GM21825 (cell line): ENCODE data around the gene TMEM54.

Experiments used
- ATAC-seq: cut with Tn5 transposase; IDR thresholded peaks from one replicate; pipeline ENCODE4 v1.9.1; 2021; ENCODE audit warnings: mild to moderate bottlenecking, moderate library complexity; ENCODE audit not compliant: unreplicated experiment

Gene TMEM54

DNA sequence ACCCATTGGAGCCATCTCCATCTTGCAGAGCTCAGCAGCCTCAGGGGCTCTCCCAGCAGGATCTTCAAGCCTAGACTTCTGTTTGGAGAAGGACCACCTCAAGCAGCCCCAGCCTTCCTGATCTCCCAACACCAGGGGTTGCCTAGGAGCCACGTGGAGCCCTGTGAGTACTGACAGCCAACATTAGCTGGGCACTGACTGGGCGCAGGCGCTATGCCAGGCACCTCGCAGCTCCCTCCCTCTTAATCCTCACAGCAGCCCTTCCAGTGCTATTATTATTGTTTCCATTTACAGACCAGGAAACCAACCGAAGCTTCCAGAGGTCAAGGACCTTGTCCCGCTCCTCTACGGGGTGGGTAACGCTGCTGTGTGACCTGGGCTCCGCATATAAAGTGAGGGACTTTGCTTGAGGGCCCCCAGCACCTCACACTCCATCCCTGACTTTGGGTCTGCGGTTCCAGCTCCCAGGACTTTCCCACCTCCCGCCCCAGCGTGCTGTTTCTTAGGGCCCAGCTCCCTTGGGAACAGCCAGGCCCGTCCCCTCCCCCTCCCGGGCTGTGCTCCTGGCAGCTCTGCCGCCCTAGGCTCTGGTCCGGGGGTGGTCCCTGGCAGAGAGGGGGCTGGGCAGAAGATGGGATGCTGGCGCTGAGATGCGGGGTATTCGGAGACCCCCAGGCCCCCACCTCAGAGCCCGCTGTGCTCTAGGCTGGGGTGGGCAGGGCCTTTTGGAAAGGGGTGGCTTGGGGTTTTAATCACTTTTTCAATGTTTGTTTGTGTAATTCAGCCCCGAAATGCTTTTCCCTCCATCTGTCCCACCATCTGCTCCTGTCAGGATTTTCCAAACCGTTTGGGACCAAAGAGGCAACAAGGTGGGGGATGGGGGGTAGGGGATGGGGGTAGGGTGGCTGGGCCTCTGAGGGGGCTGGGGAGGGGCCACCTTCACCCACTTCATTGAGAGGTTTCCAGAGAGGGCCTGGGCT lies 19.0 kb downstream of the TMEM54 start:
- no peak for ATAC-seq

DNA sequence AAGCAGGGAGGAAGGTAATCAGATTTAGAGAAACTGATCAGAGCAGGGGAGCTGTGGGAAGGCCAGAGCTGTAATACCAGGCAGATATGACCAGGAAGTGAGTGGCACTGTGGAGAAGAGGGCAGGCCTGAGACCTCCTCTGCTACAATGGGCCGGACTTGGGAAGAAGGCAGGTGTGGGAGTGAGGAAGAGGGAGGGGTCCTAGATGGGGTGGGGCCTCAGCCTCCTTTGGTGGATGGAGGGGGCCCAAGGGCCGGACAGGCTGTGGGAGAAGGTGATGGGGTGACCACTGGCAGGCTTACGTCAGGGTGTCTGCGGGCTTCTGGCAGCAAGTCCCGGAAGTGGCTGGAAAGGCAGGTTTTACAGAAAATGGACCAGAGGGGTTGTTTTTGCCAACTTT lies 19.9 kb downstream of the TMEM54 start:
- no peak for ATAC-seq

DNA sequence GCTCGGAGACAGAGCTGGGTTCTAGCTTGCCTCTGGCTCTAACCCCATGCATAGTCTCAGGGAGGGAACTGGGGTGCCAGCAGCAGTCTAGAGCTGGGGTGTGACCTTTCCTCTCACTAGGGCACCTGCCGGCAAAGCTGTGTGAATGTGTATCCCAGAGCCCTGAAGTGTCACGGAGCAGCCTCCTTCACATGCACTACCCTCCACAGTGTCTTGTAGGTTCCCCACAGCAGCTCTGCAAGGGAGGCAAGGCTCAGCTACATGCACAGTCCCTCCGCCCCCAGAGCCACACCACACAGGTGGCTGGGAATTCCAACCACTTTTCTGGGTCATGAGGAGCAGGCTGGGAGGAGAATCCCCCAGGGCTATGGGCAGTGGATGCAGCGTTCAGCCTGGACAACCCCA lies 22.6 kb downstream of the TMEM54 start:
- no peak for ATAC-seq

DNA sequence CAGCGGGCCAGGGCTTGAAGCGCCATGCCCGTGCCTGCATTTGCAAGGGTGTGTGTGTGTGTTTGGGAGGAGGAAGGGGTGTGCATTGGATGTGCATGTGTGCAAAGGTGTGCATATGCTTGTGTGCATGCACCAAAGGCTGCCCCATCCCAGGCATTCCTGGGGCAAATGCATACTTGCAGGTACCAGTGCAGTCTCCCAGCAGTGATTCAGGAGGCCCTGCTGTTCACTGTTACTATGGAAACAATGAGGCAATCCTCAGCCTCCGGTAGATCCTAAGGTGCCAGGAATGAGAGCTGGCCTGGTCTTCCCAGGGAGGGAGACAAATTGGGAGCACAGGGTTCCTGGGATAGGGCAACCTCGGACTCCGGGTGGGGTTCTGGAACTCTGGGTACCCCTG lies 23.0 kb downstream of the TMEM54 start:
- no peak for ATAC-seq

DNA sequence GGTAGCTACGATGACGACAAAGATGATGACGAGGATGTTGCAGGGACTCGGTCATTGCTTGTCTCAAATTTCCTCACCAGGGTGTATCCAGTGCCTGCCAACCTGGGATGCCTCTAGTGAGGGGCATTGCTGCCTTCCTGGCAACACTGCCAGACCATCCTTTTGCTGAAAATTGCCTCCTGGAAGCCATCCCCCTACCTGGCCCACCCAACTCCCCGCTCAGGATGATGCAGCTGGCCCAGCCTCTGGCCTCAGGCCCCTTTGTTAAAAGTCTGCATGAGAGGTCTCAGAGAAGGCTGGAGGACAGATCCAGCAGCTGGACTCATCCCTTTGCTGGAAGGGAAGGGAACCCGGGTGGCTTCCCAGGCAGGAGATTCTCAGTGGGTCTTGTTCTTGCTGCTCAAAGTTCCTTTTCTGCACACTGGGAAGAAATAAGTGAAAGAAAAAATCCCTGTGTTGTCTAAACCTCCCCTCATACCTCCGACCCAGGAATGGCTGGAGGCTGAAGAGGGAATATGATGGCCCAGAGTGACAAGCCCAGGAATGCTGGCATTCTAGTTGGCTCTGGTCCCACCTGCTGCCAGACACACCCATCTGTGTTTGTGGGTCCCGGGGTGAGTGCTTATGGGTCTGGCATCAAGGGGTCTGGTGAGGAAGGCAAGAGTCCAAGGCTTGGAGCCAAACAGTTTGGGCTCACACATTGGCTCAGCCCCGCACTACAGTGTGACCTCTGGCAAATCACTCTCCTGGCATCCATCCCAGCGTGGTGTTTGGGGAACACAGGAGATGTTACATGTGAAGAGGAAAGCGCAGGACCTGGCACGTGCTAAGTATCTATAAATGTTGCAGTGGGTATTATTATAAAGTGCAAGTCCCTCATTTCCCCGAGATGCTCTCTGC lies 23.7 kb downstream of the TMEM54 start:
- ATAC-seq, result no peak

DNA sequence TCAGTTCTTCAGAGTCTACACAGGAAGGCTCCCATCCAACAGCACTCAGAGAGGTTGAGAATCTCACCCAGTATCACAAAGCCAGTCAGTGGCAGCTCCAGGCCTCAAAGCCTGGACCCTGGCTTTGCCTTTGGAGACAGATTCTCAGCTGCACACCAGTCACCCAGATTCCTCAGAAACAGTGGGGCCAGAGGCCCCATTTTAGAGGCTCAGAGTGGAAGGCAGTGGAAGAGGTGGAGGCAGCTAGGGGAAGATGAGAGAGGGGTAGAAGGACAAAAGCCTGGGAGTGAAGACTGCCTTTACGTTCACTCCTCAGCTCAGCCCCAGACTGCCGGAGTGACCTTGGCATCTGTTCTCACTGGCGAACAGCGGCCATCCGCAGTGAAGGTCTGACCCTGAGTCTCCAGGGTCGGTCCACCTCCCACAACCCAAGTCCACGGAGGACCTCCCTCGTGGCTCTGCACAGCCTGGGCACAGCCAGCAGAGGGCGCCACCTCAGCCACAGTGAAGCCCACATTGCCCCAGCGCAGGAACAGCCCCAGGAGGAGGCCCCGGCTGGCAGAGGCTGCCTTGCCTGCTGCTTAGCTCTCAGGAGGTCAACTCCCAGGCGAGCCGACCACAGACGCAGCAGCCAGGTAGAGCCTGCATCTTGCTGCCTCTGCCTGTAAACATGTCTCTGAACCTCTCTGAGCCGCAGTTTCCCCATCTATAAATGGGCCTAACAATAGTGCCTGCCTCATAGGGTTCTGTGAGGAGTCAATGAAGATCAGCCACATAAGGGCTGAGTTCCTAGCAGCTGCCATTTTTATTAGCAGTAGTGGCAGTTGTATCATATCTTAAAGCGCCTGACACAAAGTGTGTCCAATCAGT lies 24.6 kb downstream of the TMEM54 start:
- no peak for ATAC-seq

DNA sequence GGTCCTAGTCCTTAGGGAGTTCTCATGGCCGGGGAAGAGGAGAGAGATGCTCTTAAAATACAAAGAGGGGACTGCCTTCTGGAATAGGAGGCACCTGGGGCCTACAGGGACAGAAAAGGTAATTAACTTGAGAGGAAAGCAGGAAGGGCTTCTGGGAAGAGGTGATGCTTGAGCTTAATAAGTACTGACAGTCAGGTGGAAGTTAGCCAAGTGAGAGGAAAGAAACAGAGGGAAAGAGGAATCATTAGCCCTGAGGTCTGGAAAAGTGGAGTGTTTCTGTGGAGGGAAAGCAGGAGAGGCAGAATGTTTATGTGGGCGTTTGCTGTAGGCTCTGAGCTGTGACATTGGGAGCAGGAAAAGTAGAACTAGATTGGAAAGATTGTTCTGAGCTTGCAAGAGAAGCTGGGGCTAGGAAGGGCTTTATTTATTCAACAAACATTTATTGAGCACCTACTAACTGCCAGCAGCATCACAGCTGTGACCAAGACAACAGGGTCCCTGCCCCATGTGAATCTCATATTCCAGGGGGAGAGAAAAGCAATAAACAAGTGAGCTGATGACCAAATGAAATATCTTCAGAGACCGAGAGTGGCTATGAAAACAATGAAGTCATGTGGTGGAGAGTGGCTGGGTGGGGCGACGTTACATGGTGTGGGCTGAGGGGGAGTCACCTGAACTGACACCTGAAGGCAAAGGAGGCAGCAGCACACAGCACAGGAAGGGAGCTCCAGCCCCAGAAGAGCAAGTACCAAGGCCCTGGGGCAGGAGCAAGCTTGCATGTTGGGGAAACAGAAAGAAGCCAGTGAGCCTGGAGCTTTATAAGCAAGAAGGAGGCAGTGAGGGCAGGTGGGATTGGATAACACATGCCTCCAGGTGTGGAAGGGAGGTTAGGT lies 26.1 kb downstream of the TMEM54 start:
- no peak for ATAC-seq

DNA sequence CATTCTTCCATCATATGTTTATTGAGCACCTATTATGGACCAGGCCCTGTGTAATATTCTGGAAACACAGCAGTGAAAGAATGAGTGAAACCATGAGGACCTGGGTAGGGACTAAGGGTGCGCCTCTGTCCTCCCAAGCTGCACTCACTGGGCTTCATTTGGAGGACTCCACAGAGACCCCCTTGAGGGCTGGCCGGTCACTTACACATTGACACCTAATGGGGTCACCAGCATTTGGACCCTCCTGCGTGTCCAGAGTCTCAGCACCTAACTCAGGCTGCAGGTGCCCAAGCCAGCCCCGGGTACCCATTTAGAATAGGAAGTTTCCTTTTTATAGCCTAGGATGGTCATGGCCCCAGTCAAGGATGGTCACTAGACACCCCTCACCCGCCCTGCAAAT lies 27.7 kb downstream of the TMEM54 start:
- ATAC-seq, result no peak

DNA sequence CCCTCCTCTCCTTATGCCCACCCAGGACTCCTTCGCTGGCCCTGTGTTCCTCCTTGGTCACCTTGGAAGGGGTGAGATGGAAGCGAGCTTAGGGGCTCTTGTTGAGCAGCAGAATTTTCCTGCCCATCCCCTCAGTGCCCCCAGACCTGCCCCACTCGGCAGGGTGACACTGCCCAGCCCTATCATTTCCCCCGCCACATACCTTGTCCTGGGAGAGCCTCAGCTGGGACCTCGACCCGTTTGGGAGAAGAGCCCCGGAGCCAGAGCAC lies 29.1 kb downstream of the TMEM54 start:
- ATAC-seq, result no peak

DNA sequence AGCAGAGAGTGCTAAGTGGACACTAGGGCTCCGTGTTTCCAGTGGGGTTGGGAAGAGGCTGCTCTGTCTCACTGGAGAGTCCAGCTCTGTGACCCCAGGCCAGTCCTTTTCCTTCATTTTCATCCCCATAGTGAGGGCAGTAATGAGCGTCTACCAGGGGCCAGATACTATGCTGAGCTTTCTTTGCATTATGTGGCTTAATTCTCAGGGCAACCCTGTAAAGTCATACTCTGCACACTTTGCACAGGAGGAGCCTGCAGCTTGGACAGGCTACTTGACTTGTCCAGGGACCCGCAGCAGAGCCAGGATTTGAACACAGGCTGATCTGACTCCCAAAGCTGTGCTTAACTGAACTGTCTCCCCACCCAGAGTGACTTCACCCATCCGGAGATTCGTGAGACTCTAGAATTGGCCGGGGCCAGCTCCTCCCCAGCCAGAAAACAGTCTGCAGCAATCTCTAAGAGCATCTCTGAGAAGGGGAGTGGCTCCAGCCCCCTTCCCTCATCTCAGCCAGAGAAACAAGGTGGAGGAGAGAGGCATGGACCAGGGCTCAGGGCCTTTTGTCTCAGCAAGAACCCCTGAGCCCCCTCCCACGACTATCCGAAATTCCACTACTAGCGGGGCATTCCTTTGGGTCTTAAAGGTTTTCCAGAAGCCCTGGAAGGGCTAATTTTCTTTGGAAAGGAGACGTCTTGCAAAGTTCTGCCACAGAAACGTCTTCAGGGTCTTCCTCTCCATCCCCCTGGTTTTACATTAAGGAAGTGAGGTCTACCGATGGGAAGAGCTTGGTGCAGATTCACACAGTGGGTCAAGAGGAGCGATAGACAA lies 29.6 kb downstream of the TMEM54 start:
- ATAC-seq, result no peak

DNA sequence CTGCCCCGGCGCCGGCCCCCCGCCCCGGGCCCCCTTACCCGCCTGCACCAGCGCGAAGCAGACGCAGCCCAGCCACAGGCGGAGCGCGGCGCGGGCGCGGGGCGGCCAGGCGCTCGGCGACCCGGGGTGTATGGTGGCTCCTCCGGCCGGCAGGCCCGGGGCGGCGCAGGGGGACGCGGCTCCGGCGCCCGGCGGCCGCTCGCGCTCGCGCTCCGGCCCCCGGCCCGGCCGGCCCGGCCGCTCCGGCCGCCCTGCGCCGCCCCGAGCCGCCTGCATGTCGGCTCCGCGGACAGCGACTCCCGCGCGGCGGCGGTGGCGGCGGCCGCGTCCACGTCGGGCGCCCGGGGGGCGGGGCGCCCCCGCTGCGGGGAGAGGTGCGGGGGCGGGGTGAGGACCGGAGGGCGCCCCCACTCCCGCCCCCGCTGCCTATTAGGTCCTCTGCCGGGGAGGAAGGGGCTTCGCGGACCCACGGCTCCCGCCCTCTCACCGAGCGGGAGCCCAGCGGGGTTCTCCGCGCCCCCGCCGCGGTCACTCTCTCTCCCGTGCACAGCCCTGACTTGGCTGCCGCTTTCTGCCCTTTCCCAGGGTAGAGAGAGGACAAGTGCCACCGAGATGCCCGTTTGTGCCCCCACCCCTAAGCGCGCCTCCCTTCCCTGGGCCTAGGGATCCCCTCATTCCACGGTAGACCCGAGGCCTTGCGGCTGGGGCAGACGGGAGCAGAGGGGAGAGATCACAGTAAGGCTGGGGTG lies 30.4 kb downstream of the TMEM54 start, which contains the start of gene FNDC5:
Gene FNDC5, minus strand, starts transcription at position 298 of the 749 bp plus-strand sequence.
- ATAC-seq, result no peak

DNA sequence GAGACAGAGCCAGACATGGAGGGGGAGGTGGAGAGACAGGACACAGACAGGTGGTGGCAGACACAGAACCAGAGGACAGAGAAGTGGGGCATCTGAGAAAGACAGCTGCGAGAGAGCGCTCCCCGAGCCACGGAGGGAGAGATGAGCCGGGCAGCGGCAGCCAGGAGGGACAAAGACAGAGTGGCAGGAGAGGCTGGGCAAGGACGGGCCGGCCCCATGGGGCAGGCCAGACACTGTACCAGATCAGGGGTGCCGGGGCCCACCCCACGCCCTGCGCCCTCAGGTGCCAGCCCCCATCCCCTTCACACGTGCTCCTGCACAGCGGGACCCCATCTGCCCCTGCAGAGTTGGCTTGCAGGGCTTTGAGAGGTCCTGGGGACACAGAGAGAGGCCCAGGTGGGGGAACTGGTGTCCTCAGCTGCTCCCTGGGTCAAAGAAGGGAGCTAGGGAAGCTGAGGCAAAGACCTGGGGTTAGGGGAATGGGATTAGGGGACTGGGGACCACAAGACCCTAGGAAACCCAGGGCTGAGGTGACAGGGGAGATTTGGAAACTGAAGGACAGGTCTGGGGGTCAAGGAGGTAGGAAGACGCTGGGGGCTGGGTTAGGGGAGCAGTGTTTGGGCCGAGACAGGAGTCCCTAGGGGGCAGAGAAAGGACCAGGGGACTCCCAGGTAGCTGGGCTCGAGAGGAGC lies 31.1 kb downstream of the TMEM54 start:
- no peak for ATAC-seq

DNA sequence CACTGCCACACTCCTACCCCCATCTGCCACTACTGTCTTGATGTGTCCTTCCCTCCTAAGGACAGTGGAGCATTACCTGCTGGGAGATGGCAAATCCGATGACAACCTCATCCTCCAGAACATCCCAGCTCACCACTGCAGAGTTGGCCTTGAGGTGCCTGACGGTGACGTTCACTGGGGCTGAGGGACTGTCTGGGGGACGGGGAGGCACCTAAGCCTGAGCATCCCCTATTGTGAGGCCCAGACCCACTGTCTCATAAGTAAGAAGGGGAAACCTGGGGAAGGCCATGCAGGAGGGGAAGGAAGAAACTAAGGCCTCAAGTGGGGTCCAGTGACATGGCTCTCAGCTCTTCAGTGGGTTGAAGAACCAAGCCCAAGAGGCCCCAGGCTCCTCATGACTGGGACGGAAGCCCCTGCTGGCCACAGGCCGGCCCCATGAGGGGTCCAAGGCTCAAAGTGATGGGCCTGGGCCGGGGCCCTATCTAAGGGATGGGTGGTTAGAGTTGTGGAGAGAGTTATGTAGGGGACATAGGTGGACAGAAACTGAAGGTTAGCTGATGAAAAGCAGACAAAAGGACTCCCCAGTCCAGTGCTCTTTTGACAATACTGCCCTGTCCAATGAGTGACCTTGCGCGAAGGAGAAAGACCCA lies 32.3 kb downstream of the TMEM54 start:
- ATAC-seq, result no peak

DNA sequence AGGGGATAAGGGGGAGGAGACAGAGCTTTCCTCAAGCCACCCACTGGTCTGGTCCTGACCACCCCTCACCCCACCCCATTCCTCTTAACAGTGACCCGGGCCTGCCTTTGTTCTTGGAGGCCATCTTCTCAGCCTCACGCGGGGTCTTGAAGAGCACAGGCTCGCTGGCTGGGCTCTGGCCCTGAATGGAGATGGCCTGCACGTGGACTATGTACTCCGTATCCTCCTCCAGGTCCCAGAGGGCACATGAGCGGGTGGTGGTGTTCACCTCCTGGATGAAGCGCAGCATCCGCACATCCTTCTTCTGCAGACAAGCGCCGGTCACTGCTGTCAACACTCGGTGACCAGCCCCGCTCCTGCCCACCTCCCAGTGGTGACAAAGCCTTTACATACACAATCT lies 33.1 kb downstream of the TMEM54 start:
- ATAC-seq, result no peak

DNA sequence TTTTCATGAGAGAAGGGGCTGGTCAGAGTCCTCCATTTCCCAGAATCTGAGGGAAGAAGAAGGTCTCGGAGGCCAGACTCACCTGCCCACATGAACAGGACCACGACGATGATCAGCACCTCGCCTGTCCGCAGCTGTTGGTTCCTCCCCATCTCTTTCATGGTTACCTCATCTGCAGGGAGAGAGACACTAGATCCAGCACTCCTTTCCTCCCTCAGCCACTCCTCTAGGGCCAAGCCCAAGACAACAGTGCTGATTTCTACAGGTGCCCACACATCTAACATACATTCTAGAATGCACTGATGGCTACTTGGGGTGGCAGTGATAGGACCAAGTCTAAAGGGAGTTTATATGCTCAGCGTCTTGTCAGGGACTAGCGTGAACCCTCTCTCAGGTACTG lies 33.5 kb downstream of the TMEM54 start:
- ATAC-seq, result no peak

DNA sequence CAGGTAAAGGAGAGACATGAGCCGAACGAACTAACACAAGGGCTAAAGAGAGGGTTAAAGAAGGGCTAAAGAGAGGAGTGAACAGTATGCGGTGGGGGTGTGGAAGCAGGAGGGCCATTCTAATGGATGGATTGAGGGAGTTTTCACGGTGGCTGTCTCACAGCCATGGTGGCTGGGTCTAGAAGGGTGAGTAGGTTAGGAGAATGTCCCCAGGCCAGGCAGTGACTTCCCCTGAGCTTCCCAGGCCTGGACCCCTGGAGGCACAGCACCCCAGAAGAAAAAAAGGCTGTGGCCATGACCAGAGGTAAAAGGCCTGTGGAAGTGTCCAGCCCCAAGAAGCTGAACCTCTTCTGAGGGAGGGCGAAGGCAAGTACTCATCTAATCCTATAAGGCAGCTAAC lies 34.0 kb downstream of the TMEM54 start:
- no peak for ATAC-seq

DNA sequence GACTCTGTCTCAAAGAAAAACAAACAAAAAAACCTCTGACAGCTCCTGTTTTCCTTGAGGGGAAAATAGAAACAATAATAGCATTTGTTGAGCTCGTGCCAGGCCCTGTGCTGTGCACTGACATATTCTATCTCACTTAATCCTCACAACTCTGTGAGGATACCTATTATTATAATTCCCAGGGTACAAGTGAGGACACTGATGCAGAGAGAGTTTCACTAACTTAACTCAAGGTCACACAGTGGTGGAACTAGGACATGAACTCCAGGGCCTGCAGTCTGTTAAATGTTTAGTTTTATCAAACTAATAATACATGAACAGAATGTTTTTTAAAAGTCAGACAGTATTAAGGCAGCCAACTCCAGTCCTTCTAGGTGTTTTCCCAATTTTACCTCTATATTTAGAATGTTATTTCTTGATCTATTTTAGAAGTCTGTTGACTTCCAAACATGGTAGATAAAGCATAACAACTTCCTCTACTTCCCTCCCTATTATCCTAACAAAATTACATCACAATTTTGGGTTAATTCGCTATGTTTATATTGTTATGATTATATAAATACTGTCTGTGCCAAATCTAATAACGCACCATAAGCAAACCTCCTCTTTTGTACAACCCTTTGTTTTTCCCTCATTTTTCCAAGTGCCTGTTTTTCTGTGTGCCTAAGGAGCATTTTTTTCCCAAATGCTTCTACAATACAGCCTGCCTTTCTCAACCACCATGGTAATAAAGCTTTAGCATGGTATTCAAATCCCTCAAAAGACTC lies 35.4 kb downstream of the TMEM54 start:
- ATAC-seq, result no peak
